ENCODE measurements around the gene FAT2.

DNA sequence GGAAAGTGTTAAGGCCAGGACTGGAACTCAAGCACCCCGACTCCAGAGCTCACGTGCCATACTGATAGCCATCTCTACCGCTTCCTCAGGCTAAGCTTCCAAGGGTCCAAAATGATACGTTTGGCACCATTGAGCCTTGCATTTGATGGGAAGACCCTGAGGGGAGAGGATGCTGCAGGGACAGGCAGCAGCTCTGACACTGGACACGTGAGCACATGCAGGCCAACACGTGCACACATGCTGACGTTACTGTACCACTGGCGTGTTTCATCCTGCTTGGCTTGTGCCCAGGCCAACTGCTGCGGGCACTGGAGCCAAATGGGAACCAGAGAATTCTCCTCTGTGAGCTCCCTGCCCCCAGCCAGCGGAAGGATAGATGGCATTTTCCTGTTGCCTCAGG is 5.2 kb downstream of the FAT2 start:
- TF ChIP-seq POLR2AphosphoS5 (IDR thresholded peaks at IDR 0.05) (peak; percentile 76), CTCF (IDR thresholded peaks at IDR 0.05) (no peak), POLR2A (IDR thresholded peaks at IDR 0.05) (no peak)
